ENCODE data around the gene TSHZ2. TPM values are rescaled to one million over a fixed set of nuclear protein-coding genes. Genes with fewer than 3 reads are reported as not detected.

Gene TSHZ2
- polyA plus RNA-seq, 12 donors, result 8.0 to 36.9 (median 14.7) TPM; not detected in 1

- no peak for DNase-seq
Observed at GRCh38 chr20:53191957-53192356, 219.8 kb downstream of the TSHZ2 start.

GRCh38 chr20:53194306-53195290, 222.4 kb downstream of the TSHZ2 start:
- no peak for DNase-seq

GRCh38 chr20:53195876-53196610, 223.9 kb downstream of the TSHZ2 start:
- peak; percentile 23 for DNase-seq

- DNase-seq, result no peak
Observed at GRCh38 chr20:53201588-53201987, 229.4 kb downstream of the TSHZ2 start.

GRCh38 chr20:53202777-53203176, 230.6 kb downstream of the TSHZ2 start:
- DNase-seq, result no peak

- DNase-seq, result no peak
Observed at GRCh38 chr20:53205046-53205445, 232.9 kb downstream of the TSHZ2 start.

- DNase-seq, result no peak
Observed at GRCh38 chr20:53208110-53208832, 236.1 kb downstream of the TSHZ2 start.

- DNase-seq, result no peak
Observed at GRCh38 chr20:53210041-53210440, 237.9 kb downstream of the TSHZ2 start.

- DNase-seq, result no peak
Observed at GRCh38 chr20:53210931-53211330, 238.8 kb downstream of the TSHZ2 start.

- DNase-seq, result no peak
Observed at GRCh38 chr20:53212018-53212417, 239.9 kb downstream of the TSHZ2 start.

GRCh38 chr20:53214392-53214791, 242.2 kb downstream of the TSHZ2 start:
- no peak for DNase-seq

- DNase-seq, result no peak
Observed at GRCh38 chr20:53215166-53215565, 243.0 kb downstream of the TSHZ2 start.

- no peak for DNase-seq
Observed at GRCh38 chr20:53216478-53216855, 244.3 kb downstream of the TSHZ2 start.

GRCh38 chr20:53216856-53217576, 244.9 kb downstream of the TSHZ2 start:
- peak; percentile 72 for DNase-seq

GRCh38 chr20:53220482-53221307, 248.5 kb downstream of the TSHZ2 start:
- DNase-seq, result no peak

- peak; percentile 40 for DNase-seq
Observed at GRCh38 chr20:53221731-53222130, 249.6 kb downstream of the TSHZ2 start.

- no peak for DNase-seq
Observed at GRCh38 chr20:53222416-53222815, 250.3 kb downstream of the TSHZ2 start.

- DNase-seq, result no peak
Observed at GRCh38 chr20:53222932-53223331, 250.8 kb downstream of the TSHZ2 start.

GRCh38 chr20:53223626-53224172, 251.5 kb downstream of the TSHZ2 start:
- DNase-seq, result no peak

GRCh38 chr20:53224851-53225250, 252.7 kb downstream of the TSHZ2 start:
- no peak for DNase-seq

Data from muscle of arm (tissue), 12 donors.